Liver (tissue), 9 donors: ENCODE results near the gene SIPA1L3. TPM values are rescaled to one million over a fixed set of nuclear protein-coding genes. Genes with fewer than 3 reads are reported as not detected.

Experiments used
- DNase-seq: peaks from one replicate; pipeline ENCODE4 v3.0.0-alpha.2; 2017; ENCODE audit warnings: low spot score
- H3K27ac ChIP-seq, 2 donors: one replicate each; pipeline ENCODE4 v1.7.0; 2013; ENCODE audit warnings: inconsistent platforms in 2 of 2, low read length in 2 of 2, control low read depth in 1 of 2, low read depth in 1 of 2, mild to moderate bottlenecking in 1 of 2
- H3K27me3 ChIP-seq, 4 donors: one replicate each; pipeline versions ENCODE4 v1.6.1 to v1.7.0; 2013; ENCODE audit warnings: low read length in 3 of 4, inconsistent platforms in 1 of 4, mild to moderate bottlenecking in 1 of 4, moderate library complexity in 1 of 4; ENCODE audit not compliant: control insufficient read depth in 4 of 4, insufficient read depth in 4 of 4
- H3K36me3 ChIP-seq, 4 donors: one replicate each; pipeline versions ENCODE4 v1.6.1 to v1.7.0; 2013; ENCODE audit warnings: low read length in 3 of 4, mild to moderate bottlenecking in 3 of 4, low read depth in 1 of 4, moderate library complexity in 1 of 4; ENCODE audit not compliant: control insufficient read depth in 4 of 4, insufficient read depth in 3 of 4
- H3K4me1 ChIP-seq, 4 donors: one replicate each; pipeline versions ENCODE4 v1.6.1 to v1.7.0; 2013; ENCODE audit warnings: low read length in 3 of 4, mild to moderate bottlenecking in 3 of 4, moderate library complexity in 1 of 4; ENCODE audit not compliant: control insufficient read depth in 4 of 4, insufficient read depth in 4 of 4
- H3K4me3 ChIP-seq, 3 donors: one replicate each; pipeline versions ENCODE4 v1.6.1 to v1.7.0; 2013; ENCODE audit warnings: low read length in 3 of 3, control low read depth in 1 of 3, low read depth in 1 of 3, mild to moderate bottlenecking in 1 of 3
- H3K9ac ChIP-seq, 2 donors: one replicate each; pipeline ENCODE4 v1.7.0; 2013; ENCODE audit warnings: low read length in 2 of 2, mild to moderate bottlenecking in 2 of 2, moderate library complexity in 2 of 2, control low read depth in 1 of 2, low read depth in 1 of 2
- H3K9me3 ChIP-seq, 4 donors: one replicate each; pipeline versions ENCODE4 v1.6.1 to v1.7.0; 2013; ENCODE audit warnings: low read length in 3 of 4; ENCODE audit not compliant: control insufficient read depth in 4 of 4
- GABPA ChIP-seq, 2 donors: IDR thresholded peaks in 1 of 2; conservative IDR thresholded peaks in 1 of 2; 2 replicates each; pipeline ENCODE4 v1.6.1; 2016; ENCODE audit warnings: antibody characterized with exemption in 2 of 2, mild to moderate bottlenecking in 1 of 2, moderate library complexity in 1 of 2
- HNF4A ChIP-seq, 2 donors: conservative IDR thresholded peaks; 2 replicates each; pipeline ENCODE4 v1.6.1; 2016; ENCODE audit warnings: antibody characterized with exemption in 2 of 2, mild to moderate bottlenecking in 2 of 2
- HNF4G ChIP-seq: IDR thresholded peaks from 2 replicates; pipeline ENCODE4 v1.6.1; 2016; ENCODE audit warnings: antibody characterized with exemption
- RXRA ChIP-seq, 2 donors: IDR thresholded peaks; 2 replicates each; pipeline ENCODE4 v1.6.1; 2017 to 2018; ENCODE audit warnings: antibody characterized with exemption in 2 of 2, mild to moderate bottlenecking in 1 of 2
- WGBS: extraction: QIAGEN DNeasy Blood & Tissue Kit; methylation state at CpG from one replicate; pipeline ENCODE4 v1.1.7; 2013; 5-methylcytosine and 5-hydroxymethylcytosine counted together
- polyA plus RNA-seq, 2 donors: library from polyadenylated mRNA; stranded (reverse) in 1 of 2; unstranded in 1 of 2; fragments of 200-250 nt in 1 of 2; fragments of >200 nt in 1 of 2; fragmentation: Nextera tagmentation in 1 of 2; extraction: Ambion mirVana in 1 of 2; gene quantifications; one replicate each; pipeline versions ENCODE4 v1.2.1 to v1.2.3, GENCODE V29; 2013 to 2015
- total RNA-seq, 2 donors: library from RNA; depleted of rRNA; stranded (reverse); fragments of >200 nt; gene quantifications; one replicate each; pipeline ENCODE4 v1.2.3, GENCODE V29; 2014
- TF ChIP-seq, protein P1 (sequence below): IDR thresholded peaks from 2 replicates; pipeline ENCODE4 v1.6.1; 2016; ENCODE audit warnings: antibody characterized with exemption
- TF ChIP-seq, protein P2 (sequence below): fragments of 150-350 bp; IDR thresholded peaks from 2 replicates; pipeline ENCODE4 v1.5.1; 2017; ENCODE audit warnings: improper control_type of control experiment, low read depth, low read length; ENCODE audit not compliant: missing input control
- TF ChIP-seq, protein P3 (sequence below): IDR thresholded peaks from 2 replicates; pipeline ENCODE4 v1.6.1; 2016; ENCODE audit warnings: antibody characterized with exemption, mild to moderate bottlenecking
- donor health status: healthy.
- donor health status: healthy.
- donor health status: healthy.
- donor health status: healthy.
- donor health status: healthy.

Gene SIPA1L3
- total and polyA plus RNA-seq, 4 donors = 2.4 to 10.0 (median 4.4) TPM

DNA sequence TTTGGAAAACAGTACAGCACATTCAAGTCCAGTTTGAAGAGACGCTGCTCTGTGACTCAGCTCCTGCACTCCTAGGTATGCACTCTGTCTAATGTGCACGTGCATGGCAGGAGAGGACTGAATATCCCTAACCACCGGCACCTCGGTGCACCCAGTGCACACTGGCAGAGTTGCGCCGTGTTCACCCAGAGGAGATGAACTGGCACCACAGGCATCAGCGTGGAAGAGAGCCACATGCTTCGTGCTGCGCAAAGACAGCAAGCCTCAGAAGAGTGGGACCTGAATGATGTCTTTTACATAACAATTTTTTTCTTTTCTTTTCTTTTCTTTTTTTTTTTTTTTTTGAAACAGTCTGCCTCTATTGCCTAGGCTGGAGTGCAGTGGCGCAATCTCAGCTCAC is 194.7 kb downstream of the SIPA1L3 start:
- no peak overlapping the region for H3K27ac ChIP-seq
- WGBS = 98% methylated on average over 10 of the region's 10 CpGs
- H3K4me3 ChIP-seq = no peak overlapping the region
- no peaks in the 10 kb centered on the region for H3K27me3 ChIP-seq
- TF ChIP-seq HNF4A (conservative IDR thresholded peaks at IDR 0.05) = no peak
- TF ChIP-seq, protein P1, sequence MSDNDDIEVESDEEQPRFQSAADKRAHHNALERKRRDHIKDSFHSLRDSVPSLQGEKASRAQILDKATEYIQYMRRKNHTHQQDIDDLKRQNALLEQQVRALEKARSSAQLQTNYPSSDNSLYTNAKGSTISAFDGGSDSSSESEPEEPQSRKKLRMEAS = no peak
- no peaks in the 10 kb centered on the region for H3K4me1 ChIP-seq
- H3K9me3 ChIP-seq = no peaks in the 10 kb centered on the region
- no peak overlapping the region for H3K9ac ChIP-seq
- no peak for DNase-seq
- H3K36me3 ChIP-seq = peaks cover 9 to 39% (median 17%) of the 10 kb centered on the region in 4 donors

DNA sequence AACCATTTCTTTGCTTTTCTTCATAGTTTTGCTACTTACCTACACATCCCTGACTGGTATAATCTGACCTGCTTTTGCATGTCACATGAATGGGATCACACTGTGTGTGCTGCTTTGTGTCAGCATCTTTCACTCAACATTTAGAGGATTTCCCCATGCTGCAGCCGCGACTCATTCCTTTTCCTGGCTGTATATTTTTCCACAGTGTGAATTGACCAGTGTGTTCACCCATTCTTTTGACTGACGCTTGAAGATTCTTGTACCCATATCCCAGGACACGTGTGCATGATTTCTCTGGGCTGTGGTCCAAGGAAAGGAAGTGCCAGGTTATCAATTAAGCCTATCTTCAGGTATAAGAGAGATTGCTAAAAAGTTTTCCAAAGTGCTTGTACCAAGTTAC is 198.6 kb downstream of the SIPA1L3 start:
- Histone ChIP-seq H3K9me3 (no peaks in the 10 kb centered on the region), H3K36me3 (peaks cover 11 to 54% (median 19%) of the 10 kb centered on the region in 4 donors), H3K27ac (no peak overlapping the region), H3K4me3 (no peak overlapping the region), H3K27me3 (no peaks in the 10 kb centered on the region), H3K4me1 (no peaks in the 10 kb centered on the region), H3K9ac (no peak overlapping the region)
- no peak for DNase-seq
- WGBS = 97% methylated on average over 4 of the region's 4 CpGs
- TF ChIP-seq, protein P1 = no peak
- TF ChIP-seq, protein P2, sequence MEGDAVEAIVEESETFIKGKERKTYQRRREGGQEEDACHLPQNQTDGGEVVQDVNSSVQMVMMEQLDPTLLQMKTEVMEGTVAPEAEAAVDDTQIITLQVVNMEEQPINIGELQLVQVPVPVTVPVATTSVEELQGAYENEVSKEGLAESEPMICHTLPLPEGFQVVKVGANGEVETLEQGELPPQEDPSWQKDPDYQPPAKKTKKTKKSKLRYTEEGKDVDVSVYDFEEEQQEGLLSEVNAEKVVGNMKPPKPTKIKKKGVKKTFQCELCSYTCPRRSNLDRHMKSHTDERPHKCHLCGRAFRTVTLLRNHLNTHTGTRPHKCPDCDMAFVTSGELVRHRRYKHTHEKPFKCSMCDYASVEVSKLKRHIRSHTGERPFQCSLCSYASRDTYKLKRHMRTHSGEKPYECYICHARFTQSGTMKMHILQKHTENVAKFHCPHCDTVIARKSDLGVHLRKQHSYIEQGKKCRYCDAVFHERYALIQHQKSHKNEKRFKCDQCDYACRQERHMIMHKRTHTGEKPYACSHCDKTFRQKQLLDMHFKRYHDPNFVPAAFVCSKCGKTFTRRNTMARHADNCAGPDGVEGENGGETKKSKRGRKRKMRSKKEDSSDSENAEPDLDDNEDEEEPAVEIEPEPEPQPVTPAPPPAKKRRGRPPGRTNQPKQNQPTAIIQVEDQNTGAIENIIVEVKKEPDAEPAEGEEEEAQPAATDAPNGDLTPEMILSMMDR = no peak

- H3K27me3 ChIP-seq = no peaks in the 10 kb centered on the region
- no peaks in the 10 kb centered on the region for H3K4me1 ChIP-seq
- peaks cover 11 to 54% (median 22%) of the 10 kb centered on the region in 4 donors for H3K36me3 ChIP-seq
- H3K9me3 ChIP-seq = no peaks in the 10 kb centered on the region
- DNase-seq = no peak
- H3K9ac ChIP-seq = no peak overlapping the region
- TF ChIP-seq, protein P1 = no peak
- TF ChIP-seq HNF4G (no peak), RXRA (IDR thresholded peaks at IDR 0.05) (no peak), GABPA (IDR thresholded peaks at IDR 0.05 in 1 of 2, conservative IDR thresholded peaks at IDR 0.05 in 1 of 2) (no peak)
- TF ChIP-seq, protein P3, sequence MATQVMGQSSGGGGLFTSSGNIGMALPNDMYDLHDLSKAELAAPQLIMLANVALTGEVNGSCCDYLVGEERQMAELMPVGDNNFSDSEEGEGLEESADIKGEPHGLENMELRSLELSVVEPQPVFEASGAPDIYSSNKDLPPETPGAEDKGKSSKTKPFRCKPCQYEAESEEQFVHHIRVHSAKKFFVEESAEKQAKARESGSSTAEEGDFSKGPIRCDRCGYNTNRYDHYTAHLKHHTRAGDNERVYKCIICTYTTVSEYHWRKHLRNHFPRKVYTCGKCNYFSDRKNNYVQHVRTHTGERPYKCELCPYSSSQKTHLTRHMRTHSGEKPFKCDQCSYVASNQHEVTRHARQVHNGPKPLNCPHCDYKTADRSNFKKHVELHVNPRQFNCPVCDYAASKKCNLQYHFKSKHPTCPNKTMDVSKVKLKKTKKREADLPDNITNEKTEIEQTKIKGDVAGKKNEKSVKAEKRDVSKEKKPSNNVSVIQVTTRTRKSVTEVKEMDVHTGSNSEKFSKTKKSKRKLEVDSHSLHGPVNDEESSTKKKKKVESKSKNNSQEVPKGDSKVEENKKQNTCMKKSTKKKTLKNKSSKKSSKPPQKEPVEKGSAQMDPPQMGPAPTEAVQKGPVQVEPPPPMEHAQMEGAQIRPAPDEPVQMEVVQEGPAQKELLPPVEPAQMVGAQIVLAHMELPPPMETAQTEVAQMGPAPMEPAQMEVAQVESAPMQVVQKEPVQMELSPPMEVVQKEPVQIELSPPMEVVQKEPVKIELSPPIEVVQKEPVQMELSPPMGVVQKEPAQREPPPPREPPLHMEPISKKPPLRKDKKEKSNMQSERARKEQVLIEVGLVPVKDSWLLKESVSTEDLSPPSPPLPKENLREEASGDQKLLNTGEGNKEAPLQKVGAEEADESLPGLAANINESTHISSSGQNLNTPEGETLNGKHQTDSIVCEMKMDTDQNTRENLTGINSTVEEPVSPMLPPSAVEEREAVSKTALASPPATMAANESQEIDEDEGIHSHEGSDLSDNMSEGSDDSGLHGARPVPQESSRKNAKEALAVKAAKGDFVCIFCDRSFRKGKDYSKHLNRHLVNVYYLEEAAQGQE = no peak
- WGBS = 93% methylated on average over 4 of the region's 4 CpGs
- no peak overlapping the region for H3K27ac ChIP-seq
- no peak overlapping the region for H3K4me3 ChIP-seq
Observed at GRCh38 chr19:38107129-38107528, 200.1 kb downstream of the SIPA1L3 start.
